T1000 (cell line): ENCODE results near the gene C10orf90.
"Not testable (repeated sequence)": the region's sequence is repeated elsewhere in the genome, so short reads cannot be mapped to it uniquely, and the experiment has no call there.

Source experiments
- DNase-seq: peaks from one replicate; lab custom pipeline; 2025; ENCODE audit warnings: mixed read lengths; lab: John Stamatoyannopoulos, UW

C10orf90 gene

DNA sequence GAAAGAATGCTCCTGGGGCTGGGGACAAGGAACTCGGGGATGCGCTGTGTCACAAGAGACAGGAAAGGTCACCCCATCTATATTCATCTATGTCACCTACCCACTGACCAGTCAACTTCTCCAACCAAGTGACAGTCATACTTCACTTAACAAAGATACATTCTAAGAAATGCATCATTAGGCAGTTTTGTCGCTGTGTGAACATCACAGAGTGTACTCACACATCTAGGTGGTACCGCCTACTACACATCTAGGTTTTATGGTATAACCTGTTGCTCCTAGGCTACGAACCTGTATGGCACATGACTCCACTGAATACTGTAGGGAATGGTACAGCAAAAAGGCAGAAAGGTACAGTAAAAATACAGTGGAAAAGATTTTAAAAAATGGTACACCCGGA lies 278.4 kb downstream of the C10orf90 start:
- DNase-seq: no peak

DNA sequence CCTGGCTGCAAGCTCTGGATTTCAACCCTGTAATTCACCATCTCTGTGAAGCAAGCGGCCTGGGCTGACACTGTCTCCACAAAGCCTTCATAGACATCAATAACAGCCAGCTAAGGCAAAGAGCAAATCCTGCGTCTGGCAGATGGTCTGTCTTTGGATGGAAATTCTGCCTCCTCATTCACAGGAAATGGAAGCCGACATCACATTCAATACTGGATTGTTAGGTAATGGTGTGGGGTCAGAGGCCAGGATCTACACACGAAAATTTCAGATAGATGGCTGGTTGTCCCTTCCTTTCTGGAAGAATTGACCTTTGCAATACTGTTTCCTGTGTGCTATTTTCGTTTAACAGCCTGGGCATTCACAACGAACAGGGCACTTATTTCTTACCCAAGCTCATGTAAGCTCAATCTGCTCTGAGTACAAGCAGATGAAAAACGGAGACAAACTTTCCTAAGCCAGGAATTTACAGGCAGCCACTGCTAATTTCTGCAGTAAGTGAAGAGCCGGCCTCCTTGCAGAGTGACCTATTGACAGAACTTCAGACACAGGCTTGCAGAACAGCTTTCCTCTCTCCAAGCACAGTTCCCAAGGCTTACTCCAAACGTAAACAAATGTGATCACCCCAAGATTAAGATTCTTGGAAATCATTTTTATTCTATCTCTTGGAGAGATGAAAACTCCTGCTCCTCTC lies 279.2 kb downstream of the C10orf90 start:
- no peak for DNase-seq

DNA sequence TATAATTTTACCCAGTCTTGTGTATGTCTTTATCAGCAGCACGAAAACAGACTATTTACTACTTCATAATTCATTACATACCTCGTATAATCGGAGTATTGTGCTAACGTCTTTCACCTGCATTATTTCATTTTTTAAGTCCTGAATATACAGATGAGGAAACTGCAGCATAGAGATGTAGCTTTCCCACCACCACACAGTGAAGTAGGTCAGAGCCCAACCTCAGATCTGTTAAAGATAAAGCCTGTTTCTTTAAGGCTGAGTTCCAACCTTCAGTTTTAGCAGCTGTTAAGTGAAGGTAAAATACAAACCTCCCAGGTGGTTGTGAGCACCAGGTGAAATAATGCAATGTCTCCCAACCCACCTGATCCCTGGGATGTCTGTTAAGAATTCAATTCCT lies 280.2 kb downstream of the C10orf90 start:
- no peak for DNase-seq

DNA sequence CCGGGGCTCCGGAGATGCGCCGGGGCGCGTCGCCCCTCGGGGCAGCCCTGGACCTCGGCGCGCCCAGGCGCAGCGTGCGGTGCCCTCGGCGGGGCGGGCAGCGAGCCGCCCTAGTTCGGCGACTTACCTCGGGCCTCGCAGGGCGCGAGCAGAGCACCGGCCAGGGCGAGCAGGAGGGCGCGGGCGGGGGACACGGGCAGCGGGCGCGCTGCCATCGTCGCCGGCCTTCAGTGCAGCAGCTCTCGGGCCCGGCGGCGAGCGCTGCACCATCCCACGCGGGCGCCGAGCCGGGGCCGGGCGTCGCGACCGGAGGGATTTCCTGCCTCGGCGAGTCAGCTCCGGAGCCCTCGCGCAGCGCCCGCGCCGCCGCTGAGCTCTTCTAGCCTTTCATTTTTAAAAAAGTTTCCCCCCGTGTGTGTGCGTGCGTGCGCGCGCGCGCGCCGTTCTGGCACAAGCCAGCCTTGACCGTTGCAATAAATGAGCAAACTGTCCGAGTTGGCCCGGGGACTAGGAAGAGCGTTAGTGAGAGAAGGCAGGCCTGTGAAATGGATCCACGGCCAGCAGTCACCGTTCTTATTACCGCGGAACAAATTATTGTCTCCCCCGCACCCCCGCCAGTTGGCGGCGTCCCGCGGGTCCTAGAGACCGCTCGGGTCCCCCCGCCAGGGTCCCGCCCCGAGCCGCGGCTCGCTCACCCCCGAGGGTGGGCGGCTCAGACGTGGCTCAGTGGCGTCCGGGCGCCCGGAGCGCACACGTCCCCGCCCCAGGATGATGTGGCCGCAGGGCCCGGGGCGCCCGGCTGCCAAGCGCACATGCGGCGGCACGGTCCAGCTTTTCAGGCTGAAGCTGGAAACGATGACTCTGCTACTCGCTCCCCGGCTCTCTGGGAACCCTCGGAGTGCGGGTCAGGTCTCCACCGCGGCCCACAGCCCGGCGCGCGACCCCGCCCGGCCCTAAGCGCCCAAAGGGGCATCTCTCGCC lies 282.3 kb downstream of the C10orf90 start, which contains the start of gene ADAM12:
ADAM12 (minus strand) TSS at position 547 of the 981 bp plus-strand sequence; CDS start at position 215, 332 bp downstream.
- peak; percentile 55 for DNase-seq

DNA sequence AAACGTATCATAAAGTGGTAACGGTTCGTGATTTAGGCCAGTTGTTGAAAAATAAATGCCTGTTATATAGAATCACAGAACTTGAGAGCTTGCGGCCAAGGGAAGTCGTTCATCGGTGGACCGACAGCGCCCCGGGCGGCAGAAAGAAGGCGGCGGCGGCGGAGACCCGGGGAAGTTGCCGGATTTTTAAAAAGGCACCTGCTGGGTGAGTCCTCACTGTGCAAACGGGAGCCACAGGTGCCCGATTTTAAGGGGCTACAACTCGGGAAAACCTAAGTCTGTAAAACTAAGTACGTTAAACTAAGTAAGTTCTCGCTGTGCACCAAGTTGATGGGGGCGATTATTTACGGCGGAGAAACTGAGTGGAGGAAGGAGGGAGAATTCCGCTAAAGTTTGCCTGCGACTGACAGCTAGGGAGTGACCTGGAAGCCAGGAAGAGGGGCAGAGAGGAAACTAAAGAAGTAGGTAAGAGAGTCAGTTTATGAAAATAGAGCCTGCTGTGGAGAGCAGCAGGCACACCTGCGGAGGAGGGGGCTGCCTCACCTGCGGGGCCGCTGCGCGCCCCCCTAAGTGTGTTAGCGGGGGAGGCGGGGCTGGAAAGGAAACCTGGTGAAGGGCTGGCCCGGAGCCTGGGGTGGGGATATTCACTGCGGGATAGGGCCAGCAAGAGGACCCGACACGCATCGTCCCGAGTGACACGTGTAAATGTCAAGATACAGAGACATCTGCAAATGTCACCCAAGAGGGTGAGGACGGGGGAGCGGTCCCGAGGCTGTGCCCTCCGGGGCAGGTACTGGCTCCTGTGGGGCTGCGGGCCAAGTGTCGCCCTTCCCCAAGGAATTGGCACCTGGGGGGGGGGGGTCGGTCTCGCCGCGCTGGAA lies 283.2 kb downstream of the C10orf90 start:
- DNase-seq: peak; percentile 78

DNA sequence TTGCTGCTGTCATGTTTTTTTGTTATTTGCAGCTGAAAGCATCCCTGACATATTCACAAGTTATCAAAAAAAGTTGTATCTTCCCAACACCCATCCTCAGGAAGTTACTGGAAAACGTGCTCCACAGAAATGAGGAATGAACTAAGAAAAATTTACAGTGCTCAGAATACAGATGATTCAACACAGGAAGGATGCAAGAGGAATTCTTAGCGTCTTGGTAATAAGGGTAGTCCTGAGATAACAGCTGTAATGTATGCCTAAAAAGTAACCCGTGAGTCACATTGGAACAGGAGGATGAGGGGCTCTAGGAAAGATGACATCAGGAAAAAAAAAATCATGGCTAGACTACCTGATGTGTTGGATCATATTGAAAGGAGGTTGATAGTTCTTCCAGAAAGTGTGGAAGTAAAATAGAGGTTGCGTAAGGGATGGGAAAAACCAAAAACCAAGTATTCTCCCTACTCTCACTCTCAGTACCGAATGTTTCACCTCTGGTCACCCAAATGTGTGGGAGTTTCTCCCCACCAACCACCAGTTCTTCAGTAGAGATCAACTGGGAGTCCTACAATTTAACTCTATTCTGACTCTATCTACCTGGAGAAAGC lies 286.1 kb downstream of the C10orf90 start:
- DNase-seq: peak; percentile 19

DNA sequence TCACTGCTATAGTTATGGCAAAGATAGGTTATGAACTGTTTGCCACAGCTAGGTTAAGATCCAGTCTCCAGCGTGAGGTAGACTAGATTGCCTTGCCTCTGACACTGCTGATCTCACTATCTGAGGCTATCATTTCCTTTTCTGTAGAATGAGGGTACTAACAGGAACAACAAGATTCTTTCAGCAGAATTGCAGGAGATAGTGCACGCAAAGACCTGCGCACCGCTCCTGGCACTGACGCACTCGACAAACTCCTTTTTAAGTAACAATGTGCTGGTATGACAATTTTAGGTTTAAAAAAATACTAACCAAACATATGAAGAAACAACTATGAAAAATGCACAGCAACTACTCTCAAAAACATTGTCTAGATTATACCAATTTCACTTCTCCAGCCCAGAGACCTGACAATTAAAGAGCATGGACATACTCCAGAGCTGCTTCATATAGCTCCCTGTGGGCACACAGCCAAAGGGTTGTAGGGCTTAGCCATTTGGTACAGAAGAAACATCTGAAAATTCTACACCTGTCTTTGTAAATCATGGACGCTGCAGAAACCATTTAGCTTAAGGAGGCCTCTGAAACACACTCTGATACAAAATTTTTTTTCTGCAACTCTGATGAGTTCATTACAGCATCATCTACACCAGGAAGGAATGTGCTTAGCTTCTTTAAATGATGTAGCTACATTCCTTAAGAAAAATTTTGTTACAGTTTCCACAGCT lies 290.0 kb downstream of the C10orf90 start:
- DNase-seq: no peak

DNA sequence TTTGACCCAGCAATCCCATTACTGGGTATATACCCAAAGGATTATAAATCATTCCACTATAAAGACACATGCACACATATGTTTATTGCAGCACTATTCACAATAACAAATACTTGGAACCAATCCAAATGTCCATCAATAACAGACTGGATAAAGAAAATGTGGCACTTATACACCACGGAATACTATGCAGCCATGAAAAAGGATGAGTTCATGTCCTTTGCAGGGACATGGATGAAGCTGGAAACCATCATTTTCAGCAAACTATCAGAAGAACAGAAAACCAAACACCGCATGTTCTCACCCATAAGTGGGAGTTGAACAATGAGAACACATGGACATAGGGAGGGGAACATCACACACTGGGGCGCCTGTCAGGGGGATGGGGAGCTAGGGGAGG lies 291.3 kb downstream of the C10orf90 start:
- DNase-seq: not testable (repeated sequence)

DNA sequence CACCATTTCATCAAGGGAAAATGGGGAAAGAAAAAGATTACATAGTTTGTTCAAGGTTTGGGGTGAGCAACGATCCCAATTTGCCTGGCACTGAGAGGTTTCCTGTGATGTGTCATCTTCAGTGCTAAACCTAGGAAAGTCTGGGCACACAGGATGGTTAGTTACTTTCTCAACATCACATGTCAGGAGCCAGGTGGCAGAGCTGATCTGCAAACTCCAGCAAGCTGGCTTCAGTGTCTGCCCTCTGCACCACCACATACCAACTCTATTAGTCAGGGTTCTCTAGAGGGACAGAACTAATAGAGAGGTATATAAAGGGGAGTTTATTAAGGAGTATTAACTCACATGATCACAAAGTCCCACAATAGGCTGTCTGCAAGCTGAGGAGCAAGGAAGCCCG lies 293.5 kb downstream of the C10orf90 start:
- peak; percentile 66 for DNase-seq

DNA sequence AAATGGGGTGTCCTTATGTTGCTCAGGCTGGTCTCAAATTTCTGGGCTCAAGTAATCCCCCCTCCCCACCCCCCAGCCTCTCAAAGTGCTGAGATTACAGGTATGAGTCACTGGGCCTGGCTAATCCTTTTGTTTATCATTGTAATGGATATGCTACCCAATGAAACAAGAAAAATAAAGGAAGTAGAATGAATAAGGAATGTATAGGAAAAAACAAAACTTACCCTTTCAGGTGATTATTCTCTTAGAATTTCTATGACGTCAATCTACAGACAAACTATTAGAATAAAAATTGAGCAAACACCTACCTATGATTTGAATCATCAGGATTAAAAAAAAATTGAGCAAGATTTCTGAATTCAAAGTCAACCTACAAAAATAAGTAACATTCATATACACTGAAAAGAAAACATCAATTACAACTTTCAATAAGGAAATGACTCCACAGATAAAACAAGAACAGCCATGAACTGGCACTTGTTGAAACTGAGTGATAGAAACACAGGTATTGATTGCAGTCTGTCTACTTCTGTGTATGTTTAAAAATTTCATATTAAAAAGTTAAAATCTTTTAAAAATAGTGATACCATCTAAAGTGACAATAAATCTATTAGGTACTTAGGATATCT lies 294.5 kb downstream of the C10orf90 start:
- no peak for DNase-seq

DNA sequence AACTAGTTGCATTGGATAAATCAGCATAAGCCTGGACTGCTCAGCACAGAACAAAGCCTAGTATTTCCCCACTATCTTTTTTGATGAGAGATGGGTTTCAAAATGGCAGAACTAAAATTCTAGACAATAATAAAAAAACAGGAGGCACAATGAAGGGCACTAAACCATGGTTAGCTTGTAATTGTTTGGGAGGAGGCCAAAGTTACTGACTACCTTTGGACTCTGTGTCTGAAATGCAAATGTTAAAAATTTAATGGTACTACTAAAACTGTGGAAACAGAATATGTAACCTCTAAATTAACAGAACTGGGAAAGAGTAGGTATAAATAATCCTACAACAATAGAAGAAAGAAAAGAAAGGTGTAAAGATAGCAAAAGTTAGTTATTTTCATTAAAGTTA lies 295.2 kb downstream of the C10orf90 start:
- no peak for DNase-seq
